Thoracic aorta (tissue), 2 donors: ENCODE results near the gene FLNC. TPM values are rescaled to one million over a fixed set of nuclear protein-coding genes. Genes with fewer than 3 reads are reported as not detected.

Experiments used
- ATAC-seq: fragments of 150-250 bp; one replicate; pipeline ENCODE4 v1.8.0; 2017; ENCODE audit warnings: low read depth; ENCODE audit not compliant: insufficient number of reproducible peaks, low FRiP score
- DNase-seq: peaks from one replicate; pipeline ENCODE4 v3.0.0-alpha.2; 2020; ENCODE audit warnings: low spot score
- H3K27ac ChIP-seq, 2 donors: fragments of 200-600 bp; sonication (generic); 1 replicate in 1 of 2; 2 replicates in 1 of 2; pipeline ENCODE4 v1.5.1; 2016; ENCODE audit warnings: mild to moderate bottlenecking in 2 of 2, moderate library complexity in 2 of 2
- H3K27me3 ChIP-seq: fragments of 200-600 bp; sonication (generic); replicated peaks from 2 replicates; pipeline ENCODE4 v1.6.0; 2016; ENCODE audit warnings: mild to moderate bottlenecking; ENCODE audit not compliant: insufficient read depth
- H3K36me3 ChIP-seq: fragments of 200-600 bp; sonication (generic); one replicate; pipeline ENCODE4 v1.5.1; 2016
- H3K4me1 ChIP-seq, 2 donors: fragments of 200-600 bp; sonication (generic); 1 replicate in 1 of 2; 2 replicates in 1 of 2; pipeline versions ENCODE4 v1.5.1 to v1.6.0; 2016; ENCODE audit warnings: low read depth in 2 of 2, mild to moderate bottlenecking in 1 of 2; ENCODE audit not compliant: control insufficient read depth in 1 of 2
- H3K4me3 ChIP-seq: fragments of 200-600 bp; sonication (generic); 2 replicates; pipeline ENCODE4 v1.5.1; 2016; ENCODE audit warnings: mild to moderate bottlenecking
- H3K9me3 ChIP-seq: fragments of 200-600 bp; sonication (generic); 2 replicates; pipeline ENCODE4 v1.5.1; 2016
- CTCF ChIP-seq: fragments of 200-600 bp; sonication (generic); IDR thresholded peaks from one replicate; pipeline ENCODE4 v1.5.1; 2019; ENCODE audit warnings: antibody characterized with exemption
- total RNA-seq, 2 donors: library from RNA; depleted of rRNA; stranded (reverse); fragments of >200 nt; gene quantifications; one replicate each; pipeline versions ENCODE4 v1.1.0 to v1.2.3, GENCODE V29; 2016

FLNC gene
- total RNA-seq, 2 donors from 2014 or later: 157 to 273 TPM

- no peak for DNase-seq
- no peak for TF ChIP-seq CTCF
- peak overlapping the region; percentile 71 for H3K4me3 ChIP-seq
- no peak for ATAC-seq
- H3K27me3 ChIP-seq: no peaks in the 10 kb centered on the region
- no peaks in the 10 kb centered on the region for H3K9me3 ChIP-seq
- H3K27ac ChIP-seq: peak overlapping the region; percentile 91 to 97
- H3K36me3 ChIP-seq: peaks cover under 1% of the 10 kb centered on the region
- H3K4me1 ChIP-seq: peaks cover 33 to 66% of the 10 kb centered on the region in 2 donors
Measured at GRCh38 chr7:128831994-128832879, 2.0 kb downstream of the FLNC start.

- Histone ChIP-seq H3K27me3 (no peaks in the 10 kb centered on the region), H3K4me3 (peak overlapping the region; percentile 71), H3K9me3 (no peaks in the 10 kb centered on the region), H3K4me1 (peaks cover 31 to 60% of the 10 kb centered on the region in 2 donors), H3K36me3 (peaks cover 6% of the 10 kb centered on the region), H3K27ac (peak overlapping the region; percentile 91 to 97)
- no peak for TF ChIP-seq CTCF
- no peak for ATAC-seq
- DNase-seq: no peak
Measured at GRCh38 chr7:128832880-128833147, 2.6 kb downstream of the FLNC start.

GRCh38 chr7:128833148-128833945 is 3.1 kb downstream of the FLNC start:
- ATAC-seq (peak; percentile 26), DNase-seq (no peak)
- H3K9me3 ChIP-seq: no peaks in the 10 kb centered on the region
- peaks cover 27 to 55% of the 10 kb centered on the region in 2 donors for H3K4me1 ChIP-seq
- peak overlapping the region; percentile 91 to 97 for H3K27ac ChIP-seq
- no peaks in the 10 kb centered on the region for H3K27me3 ChIP-seq
- peak overlapping the region; percentile 71 for H3K4me3 ChIP-seq
- peaks cover 10% of the 10 kb centered on the region for H3K36me3 ChIP-seq
- no peak for TF ChIP-seq CTCF

GRCh38 chr7:128833946-128834325 is 3.7 kb downstream of the FLNC start:
- H3K9me3 ChIP-seq: no peaks in the 10 kb centered on the region
- no peaks in the 10 kb centered on the region for H3K27me3 ChIP-seq
- peaks cover 23 to 49% of the 10 kb centered on the region in 2 donors for H3K4me1 ChIP-seq
- no peak for DNase-seq
- peaks cover 16% of the 10 kb centered on the region for H3K36me3 ChIP-seq
- TF ChIP-seq CTCF: no peak
- peak overlapping the region; percentile 78 to 97 for H3K27ac ChIP-seq
- ATAC-seq: no peak
- peak overlapping the region; percentile 71 for H3K4me3 ChIP-seq

- TF ChIP-seq CTCF: no peak
- peaks cover 16 to 39% of the 10 kb centered on the region in 2 donors for H3K4me1 ChIP-seq
- H3K27ac ChIP-seq: peak overlapping the region; percentile 78 to 83
- no peaks in the 10 kb centered on the region for H3K9me3 ChIP-seq
- no peak for DNase-seq
- H3K27me3 ChIP-seq: no peaks in the 10 kb centered on the region
- no peak overlapping the region for H3K4me3 ChIP-seq
- H3K36me3 ChIP-seq: peaks cover 30% of the 10 kb centered on the region
- ATAC-seq: no peak
Measured at GRCh38 chr7:128835231-128835751, 5.1 kb downstream of the FLNC start.
